Cardiac muscle cell (in vitro differentiated cells and primary cell): Measurements from ENCODE around the gene CDKL1. TPM values are rescaled to one million over a fixed set of nuclear protein-coding genes. Genes with fewer than 3 reads are reported as not detected.

ENCODE experiments used
- DNase-seq, 2 donors: peaks; one replicate each; pipeline versions ENCODE4 v3.0.0 to v3.0.0-alpha.2; 2010 to 2017; ENCODE audit warnings: low read depth in 1 of 2, low spot score in 1 of 2
- H3K27ac ChIP-seq: fragments of 200-600 bp; sonication (generic); 2 replicates; pipeline ENCODE4 v1.5.1; 2016
- H3K27me3 ChIP-seq: fragments of 200-600 bp; sonication (generic); 2 replicates; pipeline ENCODE4 v1.6.0; 2016; ENCODE audit warnings: control low read depth
- H3K36me3 ChIP-seq: fragments of 200-600 bp; sonication (generic); 2 replicates; pipeline ENCODE4 v1.5.1; 2016; ENCODE audit warnings: control low read depth
- H3K4me1 ChIP-seq: fragments of 200-600 bp; sonication (generic); 2 replicates; pipeline ENCODE4 v1.8.1; 2017; ENCODE audit warnings: low read depth, mild to moderate bottlenecking, mixed run types
- H3K4me3 ChIP-seq: fragments of 200-600 bp; sonication (generic); 2 replicates; pipeline ENCODE4 v1.5.1; 2016; ENCODE audit warnings: mild to moderate bottlenecking
- H3K9me3 ChIP-seq: fragments of 200-600 bp; sonication (generic); 2 replicates; pipeline ENCODE4 v1.5.1; 2017; ENCODE audit warnings: low read depth, mild to moderate bottlenecking, control low read depth
- CTCF ChIP-seq: IDR thresholded peaks from 2 replicates; pipeline ENCODE4 v1.5.1; 2012; ENCODE audit warnings: low read depth, mild to moderate bottlenecking, low read length
- polyA plus RNA-seq: library from polyadenylated mRNA; unstranded; fragments of >200 nt; fragmentation: Nextera tagmentation; extraction: Ambion mirVana; gene quantifications from 2 replicates; pipeline ENCODE4 v1.2.1, GENCODE V29; 2016
- total RNA-seq: library from RNA; depleted of rRNA; stranded (reverse); fragments of >200 nt; gene quantifications from 2 replicates; pipeline ENCODE4 v1.2.3, GENCODE V29; 2016

Gene CDKL1
- total and polyA plus RNA-seq, 2 experiments from 2014 or later = 0.17 to 1.0 TPM

GRCh38 chr14:50285861-50286260 lies 110.8 kb downstream of the CDKL1 start:
- no peak overlapping the region for H3K4me3 ChIP-seq
- DNase-seq = no peak
- TF ChIP-seq CTCF = no peak

More at GRCh38 chr14:50285861-50286260, 110.8 kb downstream of the CDKL1 start:
- Histone ChIP-seq H3K36me3 (peaks cover 2% of the 10 kb centered on the region), H3K4me1 (no peaks in the 10 kb centered on the region), H3K9me3 (no peaks in the 10 kb centered on the region), H3K27ac (no peak overlapping the region), H3K27me3 (no peaks in the 10 kb centered on the region)

Other genes with a start within 250 kb of the CDKL1 start
- gene SOS2, start 165.3 kb downstream of the CDKL1 start, total RNA-seq = 10.1 and 14.3 TPM in 2 replicates
- 11.8 and 15.4 TPM in 2 replicates for gene SOS2, start 165.3 kb downstream of the CDKL1 start, polyA plus RNA-seq
- gene L2HGDH, start 84.7 kb downstream of the CDKL1 start, total RNA-seq = 13.8 and 14.4 TPM in 2 replicates
- 9.4 and 18.3 TPM in 2 replicates for gene L2HGDH, start 84.7 kb downstream of the CDKL1 start, polyA plus RNA-seq
- gene DMAC2L, start 84.6 kb downstream of the CDKL1 start, total RNA-seq = 8.5 and 17.7 TPM in 2 replicates
- gene DMAC2L, start 84.6 kb downstream of the CDKL1 start, polyA plus RNA-seq = 27.5 and 33.3 TPM in 2 replicates
- 158 and 402 TPM in 2 replicates for gene MAP4K5, start 135.7 kb upstream of the CDKL1 start, total RNA-seq
- 53.0 and 79.2 TPM in 2 replicates for gene MAP4K5, start 135.7 kb upstream of the CDKL1 start, polyA plus RNA-seq
- 0.39 and 1.5 TPM in 2 replicates for gene ATL1, start 163.3 kb upstream of the CDKL1 start, total RNA-seq
- 1.0 and 3.3 TPM in 2 replicates for gene ATL1, start 163.3 kb upstream of the CDKL1 start, polyA plus RNA-seq